Measurements from ENCODE around the gene C22orf23. TPM values are rescaled to one million over a fixed set of nuclear protein-coding genes. Genes with fewer than 3 reads are reported as not detected.

Gene C22orf23
- total and polyA plus RNA-seq, 2 donors (not counting 1 experiment from before 2014, with no cell fraction given), result not detected

- no peaks in the 10 kb centered on the region for H3K27me3 ChIP-seq (replicated peaks in 1 of 4; ENCODE audit: control extremely low read depth in 1 of 4, control insufficient read depth in 3 of 4, insufficient read depth in 4 of 4, low read length in 3 of 4)
- H2AFZ ChIP-seq (ENCODE audit: insufficient read depth, low read depth, low read length, poor library complexity, severe bottlenecking), result no peak overlapping the region
- POLR2A ChIA-PET, result no interaction called here
- peaks cover 2 to 20% of the 10 kb centered on the region in 2 experiments for H3K36me3 ChIP-seq (replicated peaks in 1 of 2; ENCODE audit: control extremely low read depth in 1 of 2, control insufficient read depth in 1 of 2, extremely low read depth in 1 of 2, insufficient read depth in 2 of 2, low read length in 1 of 2)
- ATAC-seq (ENCODE audit: low read depth) (no peak), DNase-seq (no peak)
- no peak for TF ChIP-seq EZH2 (IDR thresholded peaks at IDR 0.05; ENCODE audit: borderline replicate concordance, insufficient read depth, low read depth, low read length, poor library complexity, severe bottlenecking)
- TF ChIP-seq CTCF (IDR thresholded peaks at IDR 0.05), result no peak
- H3K4me1 Mint-ChIP-seq, result no peaks in the 10 kb centered on the region
- H3K4me1 ChIP-seq (ENCODE audit: control insufficient read depth in 2 of 2, insufficient read depth in 2 of 2, low read length in 2 of 2), result no peaks in the 10 kb centered on the region
- no peaks in the 10 kb centered on the region for H3K9me3 Mint-ChIP-seq (ENCODE audit: insufficient read depth)
- intact Hi-C loops (cut with micrococcal nuclease), result no loop called here
- no peak overlapping the region for H3K9ac ChIP-seq (ENCODE audit: low read length)
- no peaks in the 10 kb centered on the region for H3K9me3 ChIP-seq (ENCODE audit: control extremely low read depth in 1 of 3, control insufficient read depth in 2 of 3, insufficient read depth in 1 of 3, low read length in 2 of 3)
- no peaks in the 10 kb centered on the region for H4K20me1 ChIP-seq (ENCODE audit: control insufficient read depth, insufficient read depth, low read length, poor library complexity, severe bottlenecking)
- H3K79me2 ChIP-seq (ENCODE audit: control insufficient read depth, insufficient read depth, low read length), result no peaks in the 10 kb centered on the region
- no peak overlapping the region for H3K4me3 ChIP-seq (ENCODE audit: control extremely low read depth in 1 of 5, extremely low read depth in 1 of 5, insufficient read depth in 1 of 5, low read depth in 2 of 5, low read length in 4 of 5)
- no peak overlapping the region for H3K4me3 Mint-ChIP-seq
- no peak overlapping the region for H3K27ac ChIP-seq (ENCODE audit: low read length in 2 of 2)
- 94% methylated on average over 8 of the region's 8 CpGs for whole genome bisulfite sequencing (ENCODE audit: insufficient coverage)
- no peak overlapping the region for H3K27ac Mint-ChIP-seq
- CTCF ChIA-PET, result interaction anchor here (0.6 to 1.6 kb wide), 2 partner anchors 36 to 330 kb away, joined by 3 to 7 read pairs; partner anchors contain the start of gene MICALL1
- H3K27me3 Mint-ChIP-seq, result no peaks in the 10 kb centered on the region
- no peak overlapping the region for H3K4me2 ChIP-seq (replicated peaks; ENCODE audit: low read depth, low read length, poor library complexity, severe bottlenecking)
Observed at GRCh38 chr22:37942133-37942532, 11.3 kb downstream of the C22orf23 start.

GRCh38 chr22:37940698-37941376 lies 12.6 kb downstream of the C22orf23 start:
- Mint-ChIP-seq H3K27me3 (no peaks in the 10 kb centered on the region), H3K9me3 (ENCODE audit: insufficient read depth) (no peaks in the 10 kb centered on the region), H3K4me3 (no peak overlapping the region), H3K4me1 (no peaks in the 10 kb centered on the region), H3K27ac (peak overlapping the region; percentile 37)
- no peaks in the 10 kb centered on the region for H3K79me2 ChIP-seq (ENCODE audit: control insufficient read depth, insufficient read depth, low read length)
- no peak overlapping the region for H3K4me2 ChIP-seq (replicated peaks; ENCODE audit: low read depth, low read length, poor library complexity, severe bottlenecking)
- H3K36me3 ChIP-seq (replicated peaks in 1 of 2; ENCODE audit: control extremely low read depth in 1 of 2, control insufficient read depth in 1 of 2, extremely low read depth in 1 of 2, insufficient read depth in 2 of 2, low read length in 1 of 2), result peaks cover 2 to 23% of the 10 kb centered on the region in 2 experiments
- H3K27ac ChIP-seq (ENCODE audit: low read length in 2 of 2), result no peak overlapping the region
- no peak overlapping the region for H3K9ac ChIP-seq (ENCODE audit: low read length)
- DNase-seq (no peak), ATAC-seq (ENCODE audit: low read depth) (no peak)
- H2AFZ ChIP-seq (ENCODE audit: insufficient read depth, low read depth, low read length, poor library complexity, severe bottlenecking), result no peak overlapping the region
- no peaks in the 10 kb centered on the region for H3K9me3 ChIP-seq (ENCODE audit: control extremely low read depth in 1 of 3, control insufficient read depth in 2 of 3, insufficient read depth in 1 of 3, low read length in 2 of 3)
- CTCF ChIA-PET, result no interaction called here
- H3K27me3 ChIP-seq (replicated peaks in 1 of 4; ENCODE audit: control extremely low read depth in 1 of 4, control insufficient read depth in 3 of 4, insufficient read depth in 4 of 4, low read length in 3 of 4), result no peaks in the 10 kb centered on the region
- POLR2A ChIA-PET, result no interaction called here
- 60% methylated on average over 11 of the region's 12 CpGs for WGBS (ENCODE audit: insufficient coverage)
- TF ChIP-seq EZH2 (IDR thresholded peaks at IDR 0.05; ENCODE audit: borderline replicate concordance, insufficient read depth, low read depth, low read length, poor library complexity, severe bottlenecking) (no peak), CTCF (IDR thresholded peaks at IDR 0.05) (no peak)
- H3K4me1 ChIP-seq (ENCODE audit: control insufficient read depth in 2 of 2, insufficient read depth in 2 of 2, low read length in 2 of 2), result no peaks in the 10 kb centered on the region
- no peaks in the 10 kb centered on the region for H4K20me1 ChIP-seq (ENCODE audit: control insufficient read depth, insufficient read depth, low read length, poor library complexity, severe bottlenecking)
- intact Hi-C loops (cut with micrococcal nuclease), result no loop called here
- no peak overlapping the region for H3K4me3 ChIP-seq (ENCODE audit: control extremely low read depth in 1 of 5, extremely low read depth in 1 of 5, insufficient read depth in 1 of 5, low read depth in 2 of 5, low read length in 4 of 5)

All from B cell (primary cell).